ENCODE results near the gene TMEM35B.
"Not testable (repeated sequence)": the region's sequence is repeated elsewhere in the genome, so short reads cannot be mapped to it uniquely, and the experiment has no call there.

Gene TMEM35B

GRCh38 chr1:34984793-34985608 lies at the start of gene TMEM35B:
TSS of gene TMEM35B (minus strand) at chr1:34985347. CDS start at chr1:34985305, 42 bp downstream.
- peak; percentile 83 for DNase-seq

- no peak for DNase-seq
These were observed 48.2 kb upstream of the TMEM35B start for GRCh38 chr1:35033346-35033745.

GRCh38 chr1:35032384-35032739 lies 47.2 kb upstream of the TMEM35B start:
- no peak for DNase-seq

GRCh38 chr1:35030756-35031446 lies 45.8 kb upstream of the TMEM35B start:
- DNase-seq, result peak; percentile 30

GRCh38 chr1:35030338-35030737 lies 45.2 kb upstream of the TMEM35B start:
- no peak for DNase-seq

GRCh38 chr1:35029761-35030160 lies 44.6 kb upstream of the TMEM35B start:
- DNase-seq, result no peak

GRCh38 chr1:35016406-35016805 lies 31.3 kb upstream of the TMEM35B start:
- no peak for DNase-seq

GRCh38 chr1:35014486-35014885 lies 29.3 kb upstream of the TMEM35B start:
- no peak for DNase-seq

- no peak for DNase-seq
These were observed 20.6 kb upstream of the TMEM35B start for GRCh38 chr1:35005711-35006110.

- DNase-seq, result no peak
These were observed 16.6 kb upstream of the TMEM35B start for GRCh38 chr1:35001743-35002142.

GRCh38 chr1:34994878-34995277 lies 9.7 kb upstream of the TMEM35B start:
- no peak for DNase-seq

GRCh38 chr1:34988581-34988980 lies 3.4 kb upstream of the TMEM35B start:
- no peak for DNase-seq

- no peak for DNase-seq
These were observed 3.0 kb upstream of the TMEM35B start for GRCh38 chr1:34988147-34988546.

GRCh38 chr1:34987018-34987417 lies 1.9 kb upstream of the TMEM35B start:
- DNase-seq, result no peak

- not testable (repeated sequence) for DNase-seq
These were observed 410 bp upstream of the TMEM35B start for GRCh38 chr1:34985609-34985904.

- no peak for DNase-seq
These were observed 733 bp downstream of the TMEM35B start for GRCh38 chr1:34984435-34984792.

- DNase-seq, result no peak
These were observed 1.3 kb downstream of the TMEM35B start for GRCh38 chr1:34983700-34984355.

GRCh38 chr1:34982820-34983376 lies 2.2 kb downstream of the TMEM35B start:
- no peak for DNase-seq

- DNase-seq, result no peak
These were observed 4.4 kb downstream of the TMEM35B start for GRCh38 chr1:34980715-34981114.

GRCh38 chr1:34978921-34979320 lies 6.2 kb downstream of the TMEM35B start:
- no peak for DNase-seq

GRCh38 chr1:34977858-34978257 lies 7.3 kb downstream of the TMEM35B start:
- DNase-seq, result no peak

- DNase-seq, result no peak
These were observed 8.0 kb downstream of the TMEM35B start for GRCh38 chr1:34977210-34977471.

GRCh38 chr1:34976384-34977209 lies 8.6 kb downstream of the TMEM35B start:
- DNase-seq, result no peak

Data from CD4-positive, alpha-beta T cell treated with Interleukin-12 subunit alpha and Interleukin-12 subunit beta, for 1 hour (primary cell).